A549 (cell line): ENCODE data around the gene ZSCAN12.

Source experiments
- BHLHE40 ChIP-seq: IDR thresholded peaks from 2 replicates; pipeline ENCODE4 v1.6.1; 2012; ENCODE audit warnings: low read depth, low read length, inconsistent platforms
- CHD4 ChIP-seq: fragments of 200-600 bp; sonication (generic); IDR thresholded peaks from 2 replicates; pipeline ENCODE4 v1.6.1; 2016; ENCODE audit warnings: antibody characterized with exemption, mild to moderate bottlenecking, borderline replicate concordance
- EP300 ChIP-seq, 2 experiments: fragments of >200 bp; sonication (Bioruptor Twin); formaldehyde crosslinking; IDR thresholded peaks; 2 replicates in 1 of 2; 3 replicates in 1 of 2; pipeline ENCODE4 v1.6.1; 2016 to 2017
- MAFK ChIP-seq: fragments of 450-650 bp; IDR thresholded peaks from 2 replicates; pipeline ENCODE4 v1.6.1; 2014; ENCODE audit not compliant: partially characterized antibody
- POLR2A ChIP-seq: IDR thresholded peaks from 2 replicates; pipeline ENCODE4 v1.6.1; 2012; ENCODE audit warnings: mild to moderate bottlenecking, low read length
- RAD21 ChIP-seq, 2 experiments: fragments of >200 bp in 1 of 2; sonication (Bioruptor Twin) in 1 of 2; formaldehyde crosslinking in 1 of 2; IDR thresholded peaks in 1 of 2; conservative IDR thresholded peaks in 1 of 2; 2 replicates in 1 of 2; 3 replicates in 1 of 2; pipeline ENCODE4 v1.6.1; 2012 to 2018; ENCODE audit warnings: inconsistent platforms in 1 of 2
- TF ChIP-seq, protein P1 (sequence below): fragments of >200 bp; sonication (Bioruptor Twin); formaldehyde crosslinking; IDR thresholded peaks from 3 replicates; pipeline ENCODE4 v1.5.1; 2016
- TF ChIP-seq, protein P2 (sequence below): fragments of 450-650 bp; IDR thresholded peaks from 2 replicates; pipeline ENCODE4 v1.6.1; 2014; ENCODE audit warnings: antibody characterized with exemption
- TF ChIP-seq, protein P3 (sequence below): IDR thresholded peaks from 2 replicates; pipeline ENCODE4 v1.6.1; 2012

DNA sequence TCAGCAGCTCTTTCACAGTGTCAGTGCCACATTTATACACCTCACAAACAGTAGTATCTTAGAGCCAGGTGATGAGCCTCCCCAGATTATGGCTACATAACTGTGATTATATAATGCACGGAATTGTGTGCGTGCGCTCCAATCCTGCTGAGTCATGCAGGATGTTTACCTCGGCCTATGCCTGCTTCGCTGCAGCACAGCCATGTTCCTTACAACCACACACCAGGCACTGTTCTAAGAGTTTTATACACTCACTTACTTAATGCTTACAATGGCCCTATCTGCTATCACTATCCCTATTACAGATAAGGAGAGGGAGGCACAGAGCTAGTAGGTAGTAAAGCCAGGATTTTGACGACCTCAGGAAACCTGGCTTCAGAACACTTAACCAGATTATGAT is 42.5 kb downstream of the ZSCAN12 start:
- TF ChIP-seq POLR2A (no peak), EP300 (IDR thresholded peaks at IDR 0.05) (no peak), MAFK (peak; percentile 55), RAD21 (conservative IDR thresholded peaks at IDR 0.05 in 1 of 2, IDR thresholded peaks at IDR 0.05 in 1 of 2) (no peak), BHLHE40 (no peak), CHD4 (no peak)
- TF ChIP-seq, protein P1, sequence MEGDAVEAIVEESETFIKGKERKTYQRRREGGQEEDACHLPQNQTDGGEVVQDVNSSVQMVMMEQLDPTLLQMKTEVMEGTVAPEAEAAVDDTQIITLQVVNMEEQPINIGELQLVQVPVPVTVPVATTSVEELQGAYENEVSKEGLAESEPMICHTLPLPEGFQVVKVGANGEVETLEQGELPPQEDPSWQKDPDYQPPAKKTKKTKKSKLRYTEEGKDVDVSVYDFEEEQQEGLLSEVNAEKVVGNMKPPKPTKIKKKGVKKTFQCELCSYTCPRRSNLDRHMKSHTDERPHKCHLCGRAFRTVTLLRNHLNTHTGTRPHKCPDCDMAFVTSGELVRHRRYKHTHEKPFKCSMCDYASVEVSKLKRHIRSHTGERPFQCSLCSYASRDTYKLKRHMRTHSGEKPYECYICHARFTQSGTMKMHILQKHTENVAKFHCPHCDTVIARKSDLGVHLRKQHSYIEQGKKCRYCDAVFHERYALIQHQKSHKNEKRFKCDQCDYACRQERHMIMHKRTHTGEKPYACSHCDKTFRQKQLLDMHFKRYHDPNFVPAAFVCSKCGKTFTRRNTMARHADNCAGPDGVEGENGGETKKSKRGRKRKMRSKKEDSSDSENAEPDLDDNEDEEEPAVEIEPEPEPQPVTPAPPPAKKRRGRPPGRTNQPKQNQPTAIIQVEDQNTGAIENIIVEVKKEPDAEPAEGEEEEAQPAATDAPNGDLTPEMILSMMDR: no peak
- TF ChIP-seq, protein P2, sequence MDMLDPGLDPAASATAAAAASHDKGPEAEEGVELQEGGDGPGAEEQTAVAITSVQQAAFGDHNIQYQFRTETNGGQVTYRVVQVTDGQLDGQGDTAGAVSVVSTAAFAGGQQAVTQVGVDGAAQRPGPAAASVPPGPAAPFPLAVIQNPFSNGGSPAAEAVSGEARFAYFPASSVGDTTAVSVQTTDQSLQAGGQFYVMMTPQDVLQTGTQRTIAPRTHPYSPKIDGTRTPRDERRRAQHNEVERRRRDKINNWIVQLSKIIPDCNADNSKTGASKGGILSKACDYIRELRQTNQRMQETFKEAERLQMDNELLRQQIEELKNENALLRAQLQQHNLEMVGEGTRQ: no peak
- TF ChIP-seq, protein P3, sequence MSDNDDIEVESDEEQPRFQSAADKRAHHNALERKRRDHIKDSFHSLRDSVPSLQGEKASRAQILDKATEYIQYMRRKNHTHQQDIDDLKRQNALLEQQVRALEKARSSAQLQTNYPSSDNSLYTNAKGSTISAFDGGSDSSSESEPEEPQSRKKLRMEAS: no peak
